ENCODE data around the gene MIP. TPM values are rescaled to one million over a fixed set of nuclear protein-coding genes. Genes with fewer than 3 reads are reported as not detected.

MIP gene
- total and polyA plus RNA-seq, 2 of the 13 experiments (the other 11 are each of a cell fraction or from before 2014, with no cell fraction given): not detected

DNA sequence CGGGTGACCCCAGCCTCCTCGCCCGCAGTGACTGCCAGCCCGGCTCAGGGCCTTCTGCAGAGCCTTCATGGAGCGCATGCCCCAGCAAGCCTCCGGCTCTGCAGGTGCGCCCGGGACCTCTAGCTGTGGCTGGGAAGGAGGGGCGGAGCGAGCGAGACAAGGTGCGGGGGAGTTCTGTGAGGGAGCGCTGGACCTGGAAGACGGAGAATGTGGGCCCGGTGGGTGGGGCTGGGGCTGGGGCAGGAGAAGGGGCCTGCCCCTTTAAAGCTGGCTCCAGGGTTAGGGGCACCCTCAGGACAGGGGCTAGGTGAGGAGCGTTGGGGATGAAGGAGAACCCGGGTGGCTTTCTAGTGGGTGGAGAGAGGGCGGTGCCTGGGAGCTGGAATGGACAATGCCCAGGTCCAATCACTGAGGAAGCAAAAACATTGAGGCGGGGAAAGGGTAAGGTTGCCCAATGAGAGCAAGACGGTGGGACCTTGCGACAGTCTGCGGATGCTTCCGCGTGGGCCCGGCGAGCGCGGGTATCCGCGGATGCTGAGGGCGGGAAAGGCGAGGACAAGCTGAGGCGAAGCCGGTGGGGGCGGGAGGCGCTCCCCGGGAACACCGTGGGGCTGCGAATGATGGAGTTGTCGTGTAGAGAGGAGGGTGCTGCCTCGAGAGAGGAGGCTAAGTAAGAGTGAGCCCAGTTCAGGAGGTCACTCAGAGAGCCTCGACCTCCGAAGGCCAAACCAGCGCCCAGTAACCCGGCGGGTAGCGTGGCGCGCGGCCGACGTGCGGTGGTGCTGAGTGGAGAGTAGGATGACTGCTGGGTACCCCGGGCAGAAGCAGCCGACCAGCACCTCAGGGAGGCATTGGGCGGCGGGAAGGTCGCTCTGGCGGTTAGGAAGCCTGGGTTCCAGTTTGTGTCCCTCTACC lies 33.8 kb upstream of the MIP start, which contains the start of gene GLS2 (continued):
- TF ChIP-seq, protein P1, sequence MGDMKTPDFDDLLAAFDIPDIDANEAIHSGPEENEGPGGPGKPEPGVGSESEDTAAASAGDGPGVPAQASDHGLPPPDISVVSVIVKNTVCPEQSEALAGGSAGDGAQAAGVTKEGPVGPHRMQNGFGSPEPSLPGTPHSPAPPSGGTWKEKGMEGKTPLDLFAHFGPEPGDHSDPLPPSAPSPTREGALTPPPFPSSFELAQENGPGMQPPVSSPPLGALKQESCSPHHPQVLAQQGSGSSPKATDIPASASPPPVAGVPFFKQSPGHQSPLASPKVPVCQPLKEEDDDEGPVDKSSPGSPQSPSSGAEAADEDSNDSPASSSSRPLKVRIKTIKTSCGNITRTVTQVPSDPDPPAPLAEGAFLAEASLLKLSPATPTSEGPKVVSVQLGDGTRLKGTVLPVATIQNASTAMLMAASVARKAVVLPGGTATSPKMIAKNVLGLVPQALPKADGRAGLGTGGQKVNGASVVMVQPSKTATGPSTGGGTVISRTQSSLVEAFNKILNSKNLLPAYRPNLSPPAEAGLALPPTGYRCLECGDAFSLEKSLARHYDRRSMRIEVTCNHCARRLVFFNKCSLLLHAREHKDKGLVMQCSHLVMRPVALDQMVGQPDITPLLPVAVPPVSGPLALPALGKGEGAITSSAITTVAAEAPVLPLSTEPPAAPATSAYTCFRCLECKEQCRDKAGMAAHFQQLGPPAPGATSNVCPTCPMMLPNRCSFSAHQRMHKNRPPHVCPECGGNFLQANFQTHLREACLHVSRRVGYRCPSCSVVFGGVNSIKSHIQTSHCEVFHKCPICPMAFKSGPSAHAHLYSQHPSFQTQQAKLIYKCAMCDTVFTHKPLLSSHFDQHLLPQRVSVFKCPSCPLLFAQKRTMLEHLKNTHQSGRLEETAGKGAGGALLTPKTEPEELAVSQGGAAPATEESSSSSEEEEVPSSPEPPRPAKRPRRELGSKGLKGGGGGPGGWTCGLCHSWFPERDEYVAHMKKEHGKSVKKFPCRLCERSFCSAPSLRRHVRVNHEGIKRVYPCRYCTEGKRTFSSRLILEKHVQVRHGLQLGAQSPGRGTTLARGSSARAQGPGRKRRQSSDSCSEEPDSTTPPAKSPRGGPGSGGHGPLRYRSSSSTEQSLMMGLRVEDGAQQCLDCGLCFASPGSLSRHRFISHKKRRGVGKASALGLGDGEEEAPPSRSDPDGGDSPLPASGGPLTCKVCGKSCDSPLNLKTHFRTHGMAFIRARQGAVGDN (CRISPR knock-in tag; IDR thresholded peaks at IDR 0.05): peak; percentile 92
- TF ChIP-seq WIZ (CRISPR knock-in tag; IDR thresholded peaks at IDR 0.05) (no peak; the same call in 1 of the 2 replicates), ZNF614 (CRISPR knock-in tag; IDR thresholded peaks at IDR 0.05; ENCODE audit: borderline replicate concordance) (no peak; the same call in 1 of the 2 replicates), TSC22D2 (CRISPR knock-in tag; IDR thresholded peaks at IDR 0.05; ENCODE audit: borderline replicate concordance) (0 out of 2 replicates have a peak, but pooled peaks have one; percentile 35), ZNF75D (CRISPR knock-in tag; IDR thresholded peaks at IDR 0.05; ENCODE audit: borderline replicate concordance) (no peak), MEF2D (CRISPR knock-in tag; IDR thresholded peaks at IDR 0.05) (no peak; the same call in 1 of the 2 replicates), ZNF607 (CRISPR knock-in tag; IDR thresholded peaks at IDR 0.05; ENCODE audit: borderline replicate concordance) (peak; percentile 64), NR3C1 (CRISPR knock-in tag; IDR thresholded peaks at IDR 0.05) (no peak), NPAS2 (CRISPR knock-in tag; IDR thresholded peaks at IDR 0.05; ENCODE audit: borderline replicate concordance) (no peak), KLF16 (CRISPR knock-in tag; IDR thresholded peaks at IDR 0.05) (peak; percentile 57 to 60; a peak in 2 of 4 replicates), SMAD9 (CRISPR knock-in tag; IDR thresholded peaks at IDR 0.05) (peak; percentile 84; the same call in 1 of the 2 replicates), LCORL (IDR thresholded peaks at IDR 0.05) (no peak), LCORL (CRISPR knock-in tag; IDR thresholded peaks at IDR 0.05) (no peak)
- TF ChIP-seq, protein P2, sequence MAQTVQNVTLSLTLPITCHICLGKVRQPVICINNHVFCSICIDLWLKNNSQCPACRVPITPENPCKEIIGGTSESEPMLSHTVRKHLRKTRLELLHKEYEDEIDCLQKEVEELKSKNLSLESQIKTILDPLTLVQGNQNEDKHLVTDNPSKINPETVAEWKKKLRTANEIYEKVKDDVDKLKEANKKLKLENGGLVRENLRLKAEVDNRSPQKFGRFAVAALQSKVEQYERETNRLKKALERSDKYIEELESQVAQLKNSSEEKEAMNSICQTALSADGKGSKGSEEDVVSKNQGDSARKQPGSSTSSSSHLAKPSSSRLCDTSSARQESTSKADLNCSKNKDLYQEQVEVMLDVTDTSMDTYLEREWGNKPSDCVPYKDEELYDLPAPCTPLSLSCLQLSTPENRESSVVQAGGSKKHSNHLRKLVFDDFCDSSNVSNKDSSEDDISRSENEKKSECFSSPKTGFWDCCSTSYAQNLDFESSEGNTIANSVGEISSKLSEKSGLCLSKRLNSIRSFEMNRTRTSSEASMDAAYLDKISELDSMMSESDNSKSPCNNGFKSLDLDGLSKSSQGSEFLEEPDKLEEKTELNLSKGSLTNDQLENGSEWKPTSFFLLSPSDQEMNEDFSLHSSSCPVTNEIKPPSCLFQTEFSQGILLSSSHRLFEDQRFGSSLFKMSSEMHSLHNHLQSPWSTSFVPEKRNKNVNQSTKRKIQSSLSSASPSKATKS (CRISPR knock-in tag; IDR thresholded peaks at IDR 0.05): no peak
- TF ChIP-seq, protein P3, sequence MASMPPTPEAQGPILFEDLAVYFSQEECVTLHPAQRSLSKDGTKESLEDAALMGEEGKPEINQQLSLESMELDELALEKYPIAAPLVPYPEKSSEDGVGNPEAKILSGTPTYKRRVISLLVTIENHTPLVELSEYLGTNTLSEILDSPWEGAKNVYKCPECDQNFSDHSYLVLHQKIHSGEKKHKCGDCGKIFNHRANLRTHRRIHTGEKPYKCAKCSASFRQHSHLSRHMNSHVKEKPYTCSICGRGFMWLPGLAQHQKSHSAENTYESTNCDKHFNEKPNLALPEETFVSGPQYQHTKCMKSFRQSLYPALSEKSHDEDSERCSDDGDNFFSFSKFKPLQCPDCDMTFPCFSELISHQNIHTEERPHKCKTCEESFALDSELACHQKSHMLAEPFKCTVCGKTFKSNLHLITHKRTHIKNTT (CRISPR knock-in tag; IDR thresholded peaks at IDR 0.05): no peak
- TF ChIP-seq, protein P4, sequence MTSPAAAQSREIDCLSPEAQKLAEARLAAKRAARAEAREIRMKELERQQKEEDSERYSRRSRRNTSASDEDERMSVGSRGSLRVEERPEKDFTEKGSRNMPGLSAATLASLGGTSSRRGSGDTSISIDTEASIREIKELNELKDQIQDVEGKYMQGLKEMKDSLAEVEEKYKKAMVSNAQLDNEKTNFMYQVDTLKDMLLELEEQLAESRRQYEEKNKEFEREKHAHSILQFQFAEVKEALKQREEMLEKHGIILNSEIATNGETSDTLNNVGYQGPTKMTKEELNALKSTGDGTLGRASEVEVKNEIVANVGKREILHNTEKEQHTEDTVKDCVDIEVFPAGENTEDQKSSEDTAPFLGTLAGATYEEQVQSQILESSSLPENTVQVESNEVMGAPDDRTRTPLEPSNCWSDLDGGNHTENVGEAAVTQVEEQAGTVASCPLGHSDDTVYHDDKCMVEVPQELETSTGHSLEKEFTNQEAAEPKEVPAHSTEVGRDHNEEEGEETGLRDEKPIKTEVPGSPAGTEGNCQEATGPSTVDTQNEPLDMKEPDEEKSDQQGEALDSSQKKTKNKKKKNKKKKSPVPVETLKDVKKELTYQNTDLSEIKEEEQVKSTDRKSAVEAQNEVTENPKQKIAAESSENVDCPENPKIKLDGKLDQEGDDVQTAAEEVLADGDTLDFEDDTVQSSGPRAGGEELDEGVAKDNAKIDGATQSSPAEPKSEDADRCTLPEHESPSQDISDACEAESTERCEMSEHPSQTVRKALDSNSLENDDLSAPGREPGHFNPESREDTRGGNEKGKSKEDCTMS (CRISPR knock-in tag; conservative IDR thresholded peaks at IDR 0.05): no peak
- TF ChIP-seq, protein P5, sequence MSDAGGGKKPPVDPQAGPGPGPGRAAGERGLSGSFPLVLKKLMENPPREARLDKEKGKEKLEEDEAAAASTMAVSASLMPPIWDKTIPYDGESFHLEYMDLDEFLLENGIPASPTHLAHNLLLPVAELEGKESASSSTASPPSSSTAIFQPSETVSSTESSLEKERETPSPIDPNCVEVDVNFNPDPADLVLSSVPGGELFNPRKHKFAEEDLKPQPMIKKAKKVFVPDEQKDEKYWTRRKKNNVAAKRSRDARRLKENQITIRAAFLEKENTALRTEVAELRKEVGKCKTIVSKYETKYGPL (CRISPR knock-in tag; IDR thresholded peaks at IDR 0.05): peak; percentile 89

All from HepG2 (cell line).